Fibroblast of upper back skin (primary cell): Measurements from ENCODE around the gene CDC42EP3.

Experiments
- DNase-seq: peaks from one replicate; pipeline ENCODE4 v3.0.0-alpha.2; 2013

CDC42EP3 gene

GRCh38 chr2:37683921-37684780 is 12.7 kb upstream of the CDC42EP3 start:
- DNase-seq = no peak

GRCh38 chr2:37683241-37683640 is 11.8 kb upstream of the CDC42EP3 start:
- no peak for DNase-seq

GRCh38 chr2:37682473-37682872 is 11.0 kb upstream of the CDC42EP3 start:
- no peak for DNase-seq

- no peak for DNase-seq
Measured at GRCh38 chr2:37681587-37681986, 10.1 kb upstream of the CDC42EP3 start.

- no peak for DNase-seq
Measured at GRCh38 chr2:37679072-37679695, 7.7 kb upstream of the CDC42EP3 start.

- DNase-seq = peak; percentile 72
Measured at GRCh38 chr2:37676274-37676673, 4.8 kb upstream of the CDC42EP3 start.

- DNase-seq = no peak
Measured at GRCh38 chr2:37674946-37675345, 3.5 kb upstream of the CDC42EP3 start.

GRCh38 chr2:37672870-37673184 is 1.4 kb upstream of the CDC42EP3 start:
- no peak for DNase-seq

- DNase-seq = peak; percentile 91
Measured at GRCh38 chr2:37672104-37672869, 845 bp upstream of the CDC42EP3 start.

- DNase-seq = no peak
Measured at GRCh38 chr2:37671816-37672103, 318 bp upstream of the CDC42EP3 start.

GRCh38 chr2:37670378-37671008 is 949 bp downstream of the CDC42EP3 start:
- no peak for DNase-seq

- DNase-seq = no peak
Measured at GRCh38 chr2:37669446-37669845, 2.0 kb downstream of the CDC42EP3 start.

- no peak for DNase-seq
Measured at GRCh38 chr2:37667704-37668103, 3.7 kb downstream of the CDC42EP3 start.

- no peak for DNase-seq
Measured at GRCh38 chr2:37666772-37667171, 4.7 kb downstream of the CDC42EP3 start.

- no peak for DNase-seq
Measured at GRCh38 chr2:37665604-37666362, 5.7 kb downstream of the CDC42EP3 start.

- no peak for DNase-seq
Measured at GRCh38 chr2:37665043-37665442, 6.4 kb downstream of the CDC42EP3 start.

GRCh38 chr2:37664231-37664643 is 7.2 kb downstream of the CDC42EP3 start:
- DNase-seq = no peak

GRCh38 chr2:37663390-37663789 is 8.1 kb downstream of the CDC42EP3 start:
- no peak for DNase-seq

- DNase-seq = no peak
Measured at GRCh38 chr2:37659723-37660122, 11.7 kb downstream of the CDC42EP3 start.

GRCh38 chr2:37658682-37659081 is 12.8 kb downstream of the CDC42EP3 start:
- DNase-seq = no peak

GRCh38 chr2:37657471-37657870 is 14.0 kb downstream of the CDC42EP3 start:
- no peak for DNase-seq

- DNase-seq = no peak
Measured at GRCh38 chr2:37656512-37657423, 14.7 kb downstream of the CDC42EP3 start.
